ENCODE measurements around the gene DRD4.

DRD4 gene

GRCh38 chr11:623349-623869, 13.7 kb upstream of the DRD4 start:
- no peak for DNase-seq

- DNase-seq = no peak
Observed at GRCh38 chr11:623999-624704, 12.9 kb upstream of the DRD4 start.

- DNase-seq = no peak
Observed at GRCh38 chr11:624705-625635, 12.1 kb upstream of the DRD4 start, which contains the start of gene CDHR5. CDHR5 (minus strand) TSS chr11:624955; CDS start chr11:624902, 53 bp downstream.

DNA sequence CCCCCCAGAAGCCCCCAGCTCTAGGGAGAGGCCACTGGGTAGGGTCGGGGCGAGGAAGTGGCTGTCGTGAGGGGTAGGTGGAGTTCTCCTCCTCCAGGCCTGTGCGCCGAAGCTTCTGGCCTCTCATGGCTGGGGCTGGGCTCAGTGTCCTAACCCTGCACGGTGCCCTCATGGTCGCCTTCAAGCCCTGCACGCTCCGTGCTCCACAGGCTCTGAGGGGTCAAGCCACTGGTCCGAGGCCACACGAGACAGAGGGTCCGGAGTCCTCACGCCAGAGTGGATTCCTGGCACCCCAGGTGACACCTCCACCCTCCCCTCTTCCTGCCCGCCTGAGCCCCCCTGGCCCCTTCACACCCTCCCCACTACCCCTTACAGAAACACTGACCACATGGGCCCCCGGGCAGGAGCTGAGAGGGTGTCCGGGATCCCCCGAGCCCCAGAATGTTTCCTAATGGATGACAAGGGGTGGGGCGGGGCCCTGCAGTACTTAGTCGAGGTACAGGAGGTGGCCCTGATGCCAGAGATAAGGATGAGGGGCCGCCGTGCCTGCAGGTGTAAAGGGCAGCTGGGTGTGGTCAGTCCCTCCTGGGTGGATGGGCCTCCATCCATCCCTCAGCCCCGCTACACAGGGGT, 11.3 kb upstream of the DRD4 start:
- DNase-seq = no peak

DNA sequence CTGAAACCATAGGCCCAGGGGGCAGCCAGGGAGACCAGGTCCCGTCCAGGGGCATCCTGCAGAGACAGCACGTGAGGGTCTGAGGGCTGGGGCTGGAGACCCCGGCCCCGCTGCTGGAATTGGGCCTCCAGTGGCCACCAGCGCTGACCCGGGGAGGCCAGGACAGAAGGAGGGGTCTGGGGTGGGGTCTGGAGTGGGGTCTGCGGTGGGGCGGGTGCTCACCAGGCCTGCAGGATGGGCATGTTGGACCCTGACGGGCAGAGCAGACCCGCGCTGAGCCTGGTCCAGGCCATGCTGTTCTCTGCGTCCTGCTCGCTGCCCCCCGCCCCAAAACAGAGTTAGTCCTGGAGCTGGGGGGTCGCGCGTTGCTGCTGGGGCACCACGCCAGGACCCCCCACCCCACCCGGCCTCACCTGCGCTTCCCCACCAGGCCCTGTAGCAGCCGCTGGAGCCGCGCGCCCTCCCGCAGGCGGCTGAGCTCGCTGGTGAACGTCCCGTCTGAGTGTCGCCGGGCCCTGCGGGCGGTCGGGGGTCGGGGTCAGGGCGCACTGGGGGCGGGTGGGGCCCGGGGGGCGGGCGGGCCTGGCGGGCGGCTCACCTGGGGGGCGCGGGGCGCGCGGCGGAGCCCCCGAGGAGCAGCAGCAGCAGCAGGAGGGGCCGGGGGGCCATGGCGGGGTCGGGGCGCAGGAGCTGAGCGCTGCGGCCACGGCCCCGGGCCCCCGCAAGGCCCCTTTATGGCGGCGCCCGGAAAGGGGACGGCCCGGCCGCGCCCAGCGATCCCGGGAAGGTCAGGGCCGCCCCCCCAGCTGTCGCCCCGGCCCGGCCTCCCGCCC, 10.4 kb upstream of the DRD4 start, which contains the start of gene SCT:
TSS of gene SCT (minus strand) at position 707 of the 833 bp plus-strand sequence. CDS start at position 669, 38 bp downstream.
- DNase-seq = no peak

DNA sequence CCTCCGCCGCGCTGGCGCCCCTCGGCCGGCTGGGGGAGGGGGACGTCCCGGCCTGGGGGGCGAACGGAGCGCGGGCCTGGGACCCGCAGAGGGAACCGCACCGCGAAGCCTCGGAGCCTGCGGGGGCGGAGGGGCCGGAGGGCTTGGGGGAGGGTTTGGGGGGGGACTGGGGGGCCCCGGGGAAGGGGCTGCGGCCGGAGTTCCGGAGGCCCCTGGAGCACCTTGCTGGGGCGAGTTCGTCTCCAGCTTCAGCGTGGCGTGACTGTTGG, 9.8 kb upstream of the DRD4 start:
- DNase-seq = no peak

- no peak for DNase-seq
Observed at GRCh38 chr11:628056-628455, 9.0 kb upstream of the DRD4 start.

- DNase-seq = peak; percentile 23
Observed at GRCh38 chr11:629237-629583, 7.9 kb upstream of the DRD4 start.

DNA sequence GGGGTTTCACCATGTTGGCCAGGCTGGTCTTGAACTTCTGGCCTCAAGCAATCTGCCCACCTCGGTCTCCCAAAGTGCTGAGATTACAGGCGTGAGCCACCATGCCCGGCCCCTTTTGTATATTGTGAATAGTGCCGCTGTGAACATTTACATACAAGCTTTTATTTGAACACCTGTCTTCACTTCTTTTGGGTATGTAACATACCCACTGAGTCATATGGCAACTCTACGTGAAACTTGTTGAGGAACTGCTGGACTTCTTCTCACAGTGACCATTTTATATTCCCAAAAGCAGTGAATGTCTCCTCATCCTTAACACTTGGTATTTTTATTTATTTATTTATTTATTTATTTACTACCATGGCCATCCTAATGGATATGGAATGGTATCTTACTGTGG, 6.2 kb upstream of the DRD4 start:
- peak; percentile 29 for DNase-seq

DNA sequence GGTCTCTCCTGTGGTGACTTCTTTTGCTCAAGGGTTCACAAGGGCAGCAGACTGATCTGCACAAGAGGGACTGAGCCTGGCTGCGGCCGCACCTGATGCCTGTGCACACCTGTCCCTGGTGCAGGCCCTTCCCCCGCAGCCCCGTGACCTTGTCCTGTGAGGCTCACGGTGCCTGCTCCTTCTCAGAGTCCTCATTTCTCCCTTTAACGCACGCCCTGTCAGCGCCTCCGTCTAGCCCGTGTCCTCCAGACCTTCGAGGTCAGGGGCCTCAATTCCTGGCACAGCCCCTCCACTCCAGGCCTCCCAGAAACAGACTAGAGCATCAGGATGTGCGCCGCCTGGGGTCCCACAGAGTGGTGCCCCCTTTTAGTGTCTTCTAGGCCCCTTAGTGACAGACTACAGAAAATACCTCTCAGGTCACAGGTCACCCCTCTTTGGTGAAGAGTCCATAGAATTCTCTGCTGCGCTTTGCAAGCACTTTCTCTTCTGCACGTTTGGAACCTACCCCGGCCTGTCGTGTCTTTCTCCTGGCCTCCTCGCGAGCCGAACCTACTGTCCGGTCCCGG, 1.0 kb upstream of the DRD4 start:
- no peak for DNase-seq

GRCh38 chr11:637333-637592, 194 bp downstream of the DRD4 start:
- DNase-seq = no peak

DNA sequence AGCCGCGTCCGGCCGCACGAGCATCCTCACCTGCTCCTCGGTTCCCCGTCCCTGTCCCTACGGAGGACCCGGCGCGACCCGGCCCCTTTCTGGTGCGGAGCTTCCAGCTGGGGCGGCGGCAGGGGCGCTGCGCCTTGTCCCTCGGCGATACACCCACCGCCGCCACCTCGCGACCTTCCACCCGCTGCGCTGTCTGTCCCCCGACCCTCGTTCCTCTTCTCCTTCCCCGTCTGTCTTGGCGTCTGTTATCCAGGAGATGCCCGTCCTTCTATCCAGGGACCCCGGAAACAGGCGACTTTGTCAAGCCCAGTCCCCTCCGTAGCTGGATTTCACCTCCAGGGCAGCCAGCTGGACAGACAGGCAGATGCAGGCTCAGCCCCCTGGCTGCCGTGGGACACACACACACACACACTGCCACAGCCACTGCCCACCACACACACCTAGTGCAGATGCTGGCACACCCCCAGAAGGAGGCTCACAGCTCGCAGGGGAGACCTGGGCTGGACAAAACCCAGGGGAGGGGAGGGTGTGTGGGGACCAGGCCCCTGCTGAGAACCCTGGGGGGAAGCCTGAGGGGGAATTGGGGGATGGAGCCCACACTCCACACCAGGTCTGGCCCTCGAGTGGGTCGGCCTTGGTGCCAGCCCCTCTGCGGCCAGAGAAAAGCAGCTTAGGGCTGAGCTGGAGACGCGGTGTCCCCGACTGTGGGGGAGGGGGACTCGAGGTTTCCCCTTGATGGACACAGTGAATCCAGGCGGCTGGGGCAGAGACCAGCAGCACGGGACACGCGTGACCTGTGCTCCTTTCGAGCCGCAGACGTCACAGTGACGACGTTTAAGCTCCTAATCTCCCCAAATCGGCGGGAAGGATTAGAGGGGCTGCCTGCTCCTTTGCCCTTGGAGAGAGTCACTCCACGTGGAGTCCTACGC, 788 bp downstream of the DRD4 start:
- no peak for DNase-seq

- no peak for DNase-seq
Observed at GRCh38 chr11:638631-639331, 1.7 kb downstream of the DRD4 start.

DNA sequence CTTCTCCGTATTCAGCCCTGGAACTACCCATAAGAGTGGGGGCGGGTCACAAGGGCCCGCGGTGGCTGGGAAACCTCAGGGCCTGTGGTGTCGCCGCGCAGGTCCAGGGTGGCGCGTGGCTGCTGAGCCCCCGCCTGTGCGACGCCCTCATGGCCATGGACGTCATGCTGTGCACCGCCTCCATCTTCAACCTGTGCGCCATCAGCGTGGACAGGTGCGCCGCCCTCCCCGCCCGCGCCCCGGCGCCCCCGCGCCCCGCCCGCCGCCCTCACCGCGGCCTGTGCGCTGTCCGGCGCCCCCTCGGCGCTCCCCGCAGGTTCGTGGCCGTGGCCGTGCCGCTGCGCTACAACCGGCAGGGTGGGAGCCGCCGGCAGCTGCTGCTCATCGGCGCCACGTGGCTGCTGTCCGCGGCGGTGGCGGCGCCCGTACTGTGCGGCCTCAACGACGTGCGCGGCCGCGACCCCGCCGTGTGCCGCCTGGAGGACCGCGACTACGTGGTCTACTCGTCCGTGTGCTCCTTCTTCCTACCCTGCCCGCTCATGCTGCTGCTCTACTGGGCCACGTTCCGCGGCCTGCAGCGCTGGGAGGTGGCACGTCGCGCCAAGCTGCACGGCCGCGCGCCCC, 2.4 kb downstream of the DRD4 start:
- no peak for DNase-seq

DNA sequence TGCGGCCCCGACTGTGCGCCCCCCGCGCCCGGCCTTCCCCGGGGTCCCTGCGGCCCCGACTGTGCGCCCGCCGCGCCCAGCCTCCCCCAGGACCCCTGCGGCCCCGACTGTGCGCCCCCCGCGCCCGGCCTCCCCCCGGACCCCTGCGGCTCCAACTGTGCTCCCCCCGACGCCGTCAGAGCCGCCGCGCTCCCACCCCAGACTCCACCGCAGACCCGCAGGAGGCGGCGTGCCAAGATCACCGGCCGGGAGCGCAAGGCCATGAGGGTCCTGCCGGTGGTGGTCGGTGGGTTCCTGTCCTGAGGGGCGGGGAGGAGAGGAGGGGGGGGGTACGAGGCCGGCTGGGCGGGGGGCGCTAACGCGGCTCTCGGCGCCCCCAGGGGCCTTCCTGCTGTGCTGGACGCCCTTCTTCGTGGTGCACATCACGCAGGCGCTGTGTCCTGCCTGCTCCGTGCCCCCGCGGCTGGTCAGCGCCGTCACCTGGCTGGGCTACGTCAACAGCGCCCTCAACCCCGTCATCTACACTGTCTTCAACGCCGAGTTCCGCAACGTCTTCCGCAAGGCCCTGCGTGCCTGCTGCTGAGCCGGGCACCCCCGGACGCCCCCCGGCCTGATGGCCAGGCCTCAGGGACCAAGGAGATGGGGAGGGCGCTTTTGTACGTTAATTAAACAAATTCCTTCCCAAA, 3.1 kb downstream of the DRD4 start:
- no peak for DNase-seq

- DNase-seq = no peak
Observed at GRCh38 chr11:641806-642370, 4.8 kb downstream of the DRD4 start.

DNA sequence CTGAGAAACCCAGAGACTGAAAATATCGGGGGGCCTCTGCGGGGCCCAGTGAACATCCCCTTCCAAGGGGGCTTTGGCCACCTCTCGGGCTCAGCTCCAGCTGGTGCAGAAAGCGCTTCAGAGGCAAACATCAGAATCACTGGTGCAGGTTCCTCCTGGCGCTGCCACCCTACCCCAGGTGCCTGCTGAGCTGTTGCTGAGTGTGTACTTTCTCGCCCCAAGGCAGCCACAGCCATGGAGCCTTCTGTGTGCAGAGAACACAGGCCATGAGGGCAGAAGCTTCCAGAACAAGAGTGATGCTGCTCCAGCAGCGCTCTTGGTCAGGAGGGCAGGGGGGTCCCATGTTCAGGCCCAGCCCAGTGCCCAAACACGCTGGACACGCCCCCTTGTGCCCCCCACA, 6.3 kb downstream of the DRD4 start:
- DNase-seq = no peak

DNA sequence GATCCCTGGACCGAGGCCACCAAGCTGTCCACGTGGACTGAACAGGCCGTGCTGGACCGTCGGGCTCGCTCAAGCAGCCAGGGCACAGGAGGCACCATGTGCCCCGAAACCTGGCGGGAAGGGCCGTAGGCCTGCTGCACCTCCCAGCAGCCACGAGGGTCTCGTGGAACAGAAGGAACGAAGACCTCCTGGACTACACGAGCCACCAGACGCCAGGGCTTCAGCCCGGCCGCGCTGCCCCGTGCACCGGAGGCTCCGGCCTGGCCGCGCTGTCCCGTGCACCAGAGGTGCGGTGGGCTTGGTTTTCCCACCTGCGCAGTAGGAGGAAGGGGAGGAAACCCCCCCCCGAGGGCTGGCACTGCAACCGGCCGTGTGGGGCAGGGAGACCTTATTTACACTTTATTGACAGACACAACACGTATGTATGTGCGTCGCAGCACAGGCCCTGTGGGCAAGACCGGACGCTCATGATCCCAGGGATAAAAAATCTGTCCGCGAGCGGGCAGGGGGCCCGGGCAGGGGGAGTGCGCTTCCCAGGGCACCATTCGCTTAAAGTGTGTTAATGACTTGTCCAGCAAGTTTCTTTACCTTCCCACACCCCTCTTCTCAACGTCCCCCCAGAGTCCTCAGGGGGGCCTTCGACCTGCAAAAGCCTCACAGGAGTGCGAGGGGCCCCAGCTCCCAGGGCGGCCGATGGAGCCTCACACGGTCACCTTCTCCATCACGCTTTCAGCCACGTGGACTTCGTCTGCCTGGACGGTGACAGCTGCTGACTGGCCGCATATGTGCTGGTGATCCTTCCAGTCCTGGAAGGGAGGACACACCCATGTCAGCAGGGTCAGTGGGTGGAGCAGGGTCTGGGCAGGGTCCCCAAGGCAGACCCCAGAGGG, 7.0 kb downstream of the DRD4 start:
- DNase-seq = no peak
